Thymus (tissue), 11 donors: Measurements from ENCODE around the gene ZMIZ1. TPM values are rescaled to one million over a fixed set of nuclear protein-coding genes. Genes with fewer than 3 reads are reported as not detected.

Experiments used
- DNase-seq, 9 donors: peaks; one replicate each; pipeline ENCODE4 v3.0.0-alpha.2; 2013; ENCODE audit warnings: low spot score in 9 of 9, low read depth in 6 of 9, missing footprints in 1 of 9
- H3K27ac ChIP-seq, 2 donors: one replicate each; pipeline ENCODE4 v1.5.1; 2013; ENCODE audit warnings: control low read depth in 1 of 2, low read depth in 1 of 2, low read length in 1 of 2, mild to moderate bottlenecking in 1 of 2, moderate library complexity in 1 of 2
- H3K27me3 ChIP-seq, 2 donors: one replicate each; pipeline ENCODE4 v1.5.1; 2013; ENCODE audit warnings: low read length in 1 of 2; ENCODE audit not compliant: control insufficient read depth in 2 of 2, insufficient read depth in 1 of 2
- H3K36me3 ChIP-seq, 2 donors: one replicate each; pipeline ENCODE4 v1.5.1; 2013; ENCODE audit warnings: low read length in 1 of 2, mild to moderate bottlenecking in 1 of 2, moderate library complexity in 1 of 2; ENCODE audit not compliant: control insufficient read depth in 2 of 2, insufficient read depth in 2 of 2
- H3K4me1 ChIP-seq, 2 donors: one replicate each; pipeline ENCODE4 v1.5.1; 2013; ENCODE audit warnings: low read length in 2 of 2; ENCODE audit not compliant: control insufficient read depth in 2 of 2, insufficient read depth in 2 of 2
- H3K4me3 ChIP-seq, 2 donors: one replicate each; pipeline ENCODE4 v1.5.1; 2013; ENCODE audit warnings: low read length in 2 of 2, control low read depth in 1 of 2, mild to moderate bottlenecking in 1 of 2
- H3K9me3 ChIP-seq, 2 donors: one replicate each; pipeline ENCODE4 v1.5.1; 2013; ENCODE audit warnings: low read length in 1 of 2, mild to moderate bottlenecking in 1 of 2; ENCODE audit not compliant: control insufficient read depth in 2 of 2, insufficient read depth in 1 of 2
- WGBS: extraction: QIAGEN DNeasy Blood & Tissue Kit; methylation state at CpG from one replicate; pipeline ENCODE4 v1.1.7; 2013; 5-methylcytosine and 5-hydroxymethylcytosine counted together
- polyA plus RNA-seq: library from polyadenylated mRNA; stranded (reverse); fragments of 200-250 nt; gene quantifications from one replicate; pipeline ENCODE4 v1.2.3, GENCODE V29; 2013
- total RNA-seq: library from RNA; stranded (reverse); fragments of 120-200 nt; gene quantifications from one replicate; pipeline ENCODE4 v1.2.4, GENCODE V29; 2013
- donor health status: healthy.

The ZMIZ1 gene
- total and polyA plus RNA-seq, 2 donors, result 7.4 to 14.2 TPM

- H3K27me3 ChIP-seq, result peaks cover 0 to 3% of the 10 kb centered on the region in 2 donors
- H3K27ac ChIP-seq, result no peak overlapping the region
- 81% methylated on average over 15 of the region's 15 CpGs for WGBS
- no peaks in the 10 kb centered on the region for H3K9me3 ChIP-seq
- DNase-seq, result no peak
- H3K4me1 ChIP-seq, result peaks cover 4 to 78% of the 10 kb centered on the region in 2 donors
- peaks cover 0 to 2% of the 10 kb centered on the region in 2 donors for H3K36me3 ChIP-seq
- H3K4me3 ChIP-seq, result no peak overlapping the region
Observed at GRCh38 chr10:79073784-79074432, 5.1 kb downstream of the ZMIZ1 start.

GRCh38 chr10:79074732-79075131, 6.0 kb downstream of the ZMIZ1 start:
- no peak for DNase-seq
- H3K27ac ChIP-seq, result no peak overlapping the region
- WGBS, result 52% methylated on average over 4 of the region's 4 CpGs
- H3K36me3 ChIP-seq, result peaks cover 0 to 2% of the 10 kb centered on the region in 2 donors
- no peak overlapping the region for H3K4me3 ChIP-seq
- H3K4me1 ChIP-seq, result peaks cover 4 to 85% of the 10 kb centered on the region in 2 donors
- peaks cover 0 to 3% of the 10 kb centered on the region in 2 donors for H3K27me3 ChIP-seq
- H3K9me3 ChIP-seq, result no peaks in the 10 kb centered on the region

- 94% methylated on average over 3 of the region's 3 CpGs for WGBS
- peaks cover 0 to 2% of the 10 kb centered on the region in 2 donors for H3K36me3 ChIP-seq
- DNase-seq, result no peak
- no peak overlapping the region for H3K27ac ChIP-seq
- no peak overlapping the region for H3K4me3 ChIP-seq
- peaks cover 0 to 3% of the 10 kb centered on the region in 2 donors for H3K27me3 ChIP-seq
- H3K9me3 ChIP-seq, result no peaks in the 10 kb centered on the region
- H3K4me1 ChIP-seq, result peaks cover 4 to 85% of the 10 kb centered on the region in 2 donors
Observed at GRCh38 chr10:79075418-79075817, 6.7 kb downstream of the ZMIZ1 start.

GRCh38 chr10:79077488-79078173, 8.9 kb downstream of the ZMIZ1 start:
- no peaks in the 10 kb centered on the region for H3K27me3 ChIP-seq
- 93% methylated on average over 10 of the region's 10 CpGs for WGBS
- no peak overlapping the region for H3K27ac ChIP-seq

GRCh38 chr10:79078367-79079053, 9.7 kb downstream of the ZMIZ1 start:
- Histone ChIP-seq H3K27ac (no peak overlapping the region), H3K9me3 (no peaks in the 10 kb centered on the region), H3K4me1 (peaks cover 3 to 76% of the 10 kb centered on the region in 2 donors), H3K4me3 (no peak overlapping the region), H3K27me3 (no peaks in the 10 kb centered on the region), H3K36me3 (peaks cover 0 to 11% of the 10 kb centered on the region in 2 donors)
- WGBS, result 89% methylated on average over 8 of the region's 8 CpGs
- DNase-seq, result no peak

More at GRCh38 chr10:79077488-79078173, 8.9 kb downstream of the ZMIZ1 start:
- H3K36me3 ChIP-seq, result peaks cover 0 to 11% of the 10 kb centered on the region in 2 donors
- H3K4me1 ChIP-seq, result peaks cover 3 to 79% of the 10 kb centered on the region in 2 donors
- no peaks in the 10 kb centered on the region for H3K9me3 ChIP-seq
- no peak for DNase-seq
- H3K4me3 ChIP-seq, result no peak overlapping the region

- WGBS, result 70% methylated on average over 1 of the region's 1 CpG
- Histone ChIP-seq H3K4me1 (peaks cover 8 to 76% of the 10 kb centered on the region in 2 donors), H3K27me3 (no peaks in the 10 kb centered on the region), H3K27ac (no peak overlapping the region), H3K36me3 (peaks cover 0 to 11% of the 10 kb centered on the region in 2 donors), H3K4me3 (no peak overlapping the region), H3K9me3 (no peaks in the 10 kb centered on the region)
- DNase-seq, result no peak
Observed at GRCh38 chr10:79079054-79079397, 10.3 kb downstream of the ZMIZ1 start.

GRCh38 chr10:79079490-79080355, 11.0 kb downstream of the ZMIZ1 start:
- H3K36me3 ChIP-seq, result peaks cover 0 to 11% of the 10 kb centered on the region in 2 donors
- H3K4me3 ChIP-seq, result no peak overlapping the region
- no peaks in the 10 kb centered on the region for H3K9me3 ChIP-seq
- no peaks in the 10 kb centered on the region for H3K27me3 ChIP-seq
- H3K4me1 ChIP-seq, result peaks cover 15 to 76% of the 10 kb centered on the region in 2 donors
- no peak overlapping the region for H3K27ac ChIP-seq
- no peak for DNase-seq
- whole genome bisulfite sequencing, result 89% methylated on average over 15 of the region's 15 CpGs

- WGBS, result 84% methylated on average over 12 of the region's 12 CpGs
- H3K36me3 ChIP-seq, result peaks cover 0 to 11% of the 10 kb centered on the region in 2 donors
Observed at GRCh38 chr10:79081353-79082034, 12.7 kb downstream of the ZMIZ1 start.

More at GRCh38 chr10:79081353-79082034, 12.7 kb downstream of the ZMIZ1 start:
- Histone ChIP-seq H3K27ac (no peak overlapping the region), H3K4me3 (no peak overlapping the region), H3K27me3 (no peaks in the 10 kb centered on the region), H3K4me1 (peaks cover 20 to 77% of the 10 kb centered on the region in 2 donors), H3K9me3 (no peaks in the 10 kb centered on the region)
- DNase-seq, result no peak
